HEK293 (cell line): ENCODE results near the gene NECTIN4.

Experiments
- CTCF ChIP-seq: fragments of 450-650 bp; formaldehyde crosslinking; IDR thresholded peaks from 2 replicates; pipeline ENCODE4 v1.5.1; 2016; ENCODE audit warnings: missing biosample characterization, missing genetic modification characterization
- KLF9 ChIP-seq: fragments of 450-650 bp; formaldehyde crosslinking; IDR thresholded peaks from 2 replicates; pipeline ENCODE4 v1.5.1; 2016; ENCODE audit warnings: missing biosample characterization, missing genetic modification characterization, low read depth
- ZBTB21 ChIP-seq: fragments of 450-650 bp; formaldehyde crosslinking; IDR thresholded peaks from 2 replicates; pipeline ENCODE4 v1.5.1; 2017; ENCODE audit warnings: missing biosample characterization, missing genetic modification characterization
- ZBTB7A ChIP-seq: fragments of 450-650 bp; formaldehyde crosslinking; IDR thresholded peaks from 2 replicates; pipeline ENCODE4 v1.5.1; 2016; ENCODE audit warnings: low read depth, missing biosample characterization, missing genetic modification characterization
- ZBTB8A ChIP-seq: fragments of 450-650 bp; formaldehyde crosslinking; IDR thresholded peaks from 2 replicates; pipeline ENCODE4 v1.5.1; 2016; ENCODE audit warnings: missing biosample characterization, missing genetic modification characterization
- ZNF239 ChIP-seq: fragments of 450-650 bp; formaldehyde crosslinking; IDR thresholded peaks from 2 replicates; pipeline ENCODE4 v1.5.1; 2016; ENCODE audit warnings: missing biosample characterization, missing genetic modification characterization
- ZNF24 ChIP-seq: fragments of 450-650 bp; formaldehyde crosslinking; IDR thresholded peaks from 2 replicates; pipeline ENCODE4 v1.5.1; 2016; ENCODE audit warnings: missing biosample characterization, missing genetic modification characterization
- ZNF555 ChIP-seq: fragments of 450-650 bp; formaldehyde crosslinking; conservative IDR thresholded peaks from 2 replicates; pipeline ENCODE4 v1.5.1; 2017; ENCODE audit warnings: missing biosample characterization, mild to moderate bottlenecking, missing genetic modification characterization, inconsistent platforms
- ZNF561 ChIP-seq: fragments of 450-650 bp; IDR thresholded peaks from 2 replicates; pipeline ENCODE4 v1.5.1; 2018; ENCODE audit warnings: missing biosample characterization, missing genetic modification characterization, borderline replicate concordance
- ZNF580 ChIP-seq: fragments of 450-650 bp; formaldehyde crosslinking; IDR thresholded peaks from 2 replicates; pipeline ENCODE4 v1.5.1; 2016; ENCODE audit warnings: missing biosample characterization, missing genetic modification characterization
- ZNF692 ChIP-seq: fragments of 450-650 bp; formaldehyde crosslinking; IDR thresholded peaks from 2 replicates; pipeline ENCODE4 v1.5.1; 2016; ENCODE audit warnings: missing biosample characterization, missing genetic modification characterization
- ZNF776 ChIP-seq: fragments of 450-650 bp; formaldehyde crosslinking; IDR thresholded peaks from 2 replicates; pipeline ENCODE4 v1.5.0; 2017; ENCODE audit warnings: missing biosample characterization, missing genetic modification characterization, borderline replicate concordance
- ZNF777 ChIP-seq: fragments of 450-650 bp; formaldehyde crosslinking; IDR thresholded peaks from 2 replicates; pipeline ENCODE4 v1.5.1; 2017; ENCODE audit warnings: missing biosample characterization, missing genetic modification characterization, borderline replicate concordance

- no peak for TF ChIP-seq CTCF (tag by site-specific recombination)
- no peak for TF ChIP-seq ZBTB8A (tag by site-specific recombination)
- no peak for TF ChIP-seq ZNF580 (tag by site-specific recombination)
- TF ChIP-seq ZNF24 (tag by site-specific recombination) = no peak
- TF ChIP-seq ZBTB21 (tag by site-specific recombination) = no peak
- no peak for TF ChIP-seq ZNF555 (tag by site-specific recombination)
- TF ChIP-seq ZBTB7A = no peak
- TF ChIP-seq ZNF692 (tag by site-specific recombination) = no peak
- no peak for TF ChIP-seq ZNF776 (tag by site-specific recombination)
- TF ChIP-seq ZNF239 = no peak
- no peak for TF ChIP-seq KLF9 (tag by site-specific recombination)
- TF ChIP-seq ZNF777 (tag by site-specific recombination) = no peak
- TF ChIP-seq ZNF561 = no peak
Observed at GRCh38 chr1:161086457-161086856, 2.9 kb downstream of the NECTIN4 start.
